Renal cortical epithelial cell (primary cell): Measurements from ENCODE around the gene COL27A1. TPM values are rescaled to one million over a fixed set of nuclear protein-coding genes. Genes with fewer than 3 reads are reported as not detected.
A peak's percentile ranks its signal among the peaks of the same experiment; 100 is the strongest.

Source experiments
- DNase-seq: peaks from one replicate; pipeline ENCODE4 v3.0.0-alpha.2; 2011; ENCODE audit warnings: low read depth
- total RNA-seq: library from RNA; depleted of rRNA; stranded (reverse); fragments of >200 nt; gene quantifications from 2 replicates; pipeline ENCODE4 v1.2.3, GENCODE V29; 2014

The COL27A1 gene
- total RNA-seq, 1 donor from 2014 or later, result 48.4 TPM

- DNase-seq, result no peak
Measured at GRCh38 chr9:114206221-114206789, 51.0 kb downstream of the COL27A1 start.

GRCh38 chr9:114207034-114207810, 51.9 kb downstream of the COL27A1 start:
- DNase-seq, result peak; percentile 55

- DNase-seq, result no peak
Measured at GRCh38 chr9:114207845-114208244, 52.5 kb downstream of the COL27A1 start.

GRCh38 chr9:114209151-114209550, 53.8 kb downstream of the COL27A1 start:
- no peak for DNase-seq

GRCh38 chr9:114210136-114210535, 54.8 kb downstream of the COL27A1 start:
- no peak for DNase-seq

GRCh38 chr9:114210691-114211276, 55.4 kb downstream of the COL27A1 start:
- no peak for DNase-seq

- DNase-seq, result peak; percentile 33
Measured at GRCh38 chr9:114212826-114213225, 57.5 kb downstream of the COL27A1 start.

GRCh38 chr9:114213566-114213965, 58.2 kb downstream of the COL27A1 start:
- no peak for DNase-seq

- no peak for DNase-seq
Measured at GRCh38 chr9:114214181-114214580, 58.8 kb downstream of the COL27A1 start.

GRCh38 chr9:114214686-114215414, 59.5 kb downstream of the COL27A1 start:
- no peak for DNase-seq

- peak; percentile 32 for DNase-seq
Measured at GRCh38 chr9:114216081-114216480, 60.7 kb downstream of the COL27A1 start.

- DNase-seq, result no peak
Measured at GRCh38 chr9:114216976-114217375, 61.6 kb downstream of the COL27A1 start.

- no peak for DNase-seq
Measured at GRCh38 chr9:114218264-114219120, 63.2 kb downstream of the COL27A1 start.

- DNase-seq, result no peak
Measured at GRCh38 chr9:114220061-114220541, 64.8 kb downstream of the COL27A1 start.

GRCh38 chr9:114221706-114222465, 66.5 kb downstream of the COL27A1 start:
- no peak for DNase-seq

- peak; percentile 77 for DNase-seq
Measured at GRCh38 chr9:114223564-114224246, 68.4 kb downstream of the COL27A1 start.

GRCh38 chr9:114224247-114224610, 68.9 kb downstream of the COL27A1 start:
- peak; percentile 40 for DNase-seq

GRCh38 chr9:114225561-114226212, 70.3 kb downstream of the COL27A1 start:
- DNase-seq, result peak; percentile 46

- no peak for DNase-seq
Measured at GRCh38 chr9:114226246-114227055, 71.1 kb downstream of the COL27A1 start.
